T-cell (primary cell): Measurements from ENCODE around the gene ZNF607. TPM values are rescaled to one million over a fixed set of nuclear protein-coding genes. Genes with fewer than 3 reads are reported as not detected.

Experiments used
- ATAC-seq, 4 experiments: fragments of 200-7000 bp in 3 of 4; fragments of 150-1000 bp in 1 of 4; cut with Tn5 transposase; replicated peaks in 1 of 4; 1 replicate in 3 of 4; 2 replicates in 1 of 4; pipeline ENCODE4 v1.10.0; 2021; ENCODE audit warnings: moderate library complexity in 3 of 4, mild to moderate bottlenecking in 2 of 4, moderate number of reproducible peaks in 1 of 4
- CTCF ChIA-PET, 2 donors: fragments of 300-600 bp; sonication (Branson Sonifier 250); formaldehyde crosslinking; loops; one replicate each; lab custom pipeline; 2022; ENCODE audit warnings: antibody characterized with exemption in 2 of 2; lab: Charles Lee
- POLR2A ChIA-PET, 2 donors: fragments of 300-600 bp; sonication (Branson Sonifier 250); formaldehyde crosslinking; loops; one replicate each; lab custom pipeline; 2022; ENCODE audit warnings: antibody characterized with exemption in 2 of 2; lab: Charles Lee
- DNase-seq, 35 experiments: peaks; one replicate each; pipeline versions ENCODE4 v3.0.0 to v3.0.0-alpha.2; 2013 to 2023
- H3K27ac ChIP-seq: one replicate; pipeline ENCODE4 v1.5.1; 2013; ENCODE audit warnings: low read length
- H3K27me3 ChIP-seq, 2 experiments: replicated peaks in 1 of 2; 1 replicate in 1 of 2; 2 replicates in 1 of 2; pipeline versions ENCODE4 v1.6.1 to v1.7.0; 2013; ENCODE audit warnings: low read length in 1 of 2, mixed read lengths in 1 of 2; ENCODE audit not compliant: control insufficient read depth in 2 of 2, insufficient read depth in 2 of 2; ENCODE audit errors: extremely low read depth in 1 of 2
- H3K36me3 ChIP-seq, 2 donors: 1 replicate in 1 of 2; 2 replicates in 1 of 2; pipeline versions ENCODE4 v1.6.1 to v1.7.0; 2013; ENCODE audit warnings: low read length in 1 of 2; ENCODE audit not compliant: control insufficient read depth in 2 of 2, insufficient read depth in 1 of 2; ENCODE audit errors: extremely low read depth in 1 of 2
- H3K4me1 ChIP-seq, 2 experiments: 1 replicate in 1 of 2; 2 replicates in 1 of 2; pipeline versions ENCODE4 v1.6.1 to v1.7.0; 2013; ENCODE audit warnings: low read length in 2 of 2, mixed read lengths in 1 of 2; ENCODE audit not compliant: insufficient read depth in 2 of 2, control insufficient read depth in 1 of 2; ENCODE audit errors: extremely low read depth in 1 of 2
- H3K4me3 ChIP-seq, 2 donors: 1 replicate in 1 of 2; 2 replicates in 1 of 2; pipeline versions ENCODE4 v1.5.1 to v1.7.0; 2013; ENCODE audit warnings: mild to moderate bottlenecking in 2 of 2, low read length in 1 of 2, moderate library complexity in 1 of 2; ENCODE audit not compliant: control insufficient read depth in 1 of 2; ENCODE audit errors: extremely low read depth in 1 of 2
- H3K9me3 ChIP-seq: 2 replicates; pipeline ENCODE4 v1.7.0; 2013
- H3K27ac Mint-ChIP-seq, 2 donors: one replicate each; pipeline ENCODE4 v1.8.0; 2020 to 2021; ENCODE audit warnings: mild to moderate bottlenecking in 2 of 2, mixed read lengths in 2 of 2
- H3K27me3 Mint-ChIP-seq, 2 donors: one replicate each; pipeline ENCODE4 v1.8.0; 2021 to 2022; ENCODE audit warnings: mixed read lengths in 2 of 2
- H3K36me3 Mint-ChIP-seq: one replicate; pipeline ENCODE4 v1.8.0; 2021; ENCODE audit warnings: mixed read lengths
- H3K4me1 Mint-ChIP-seq, 3 donors: one replicate each; pipeline ENCODE4 v1.8.0; 2020 to 2022; ENCODE audit warnings: mixed read lengths in 3 of 3, mild to moderate bottlenecking in 1 of 3
- H3K4me3 Mint-ChIP-seq, 3 donors: one replicate each; pipeline ENCODE4 v1.8.0; 2020 to 2022; ENCODE audit warnings: mild to moderate bottlenecking in 3 of 3, mixed read lengths in 3 of 3, moderate library complexity in 3 of 3
- H3K9me3 Mint-ChIP-seq, 3 donors: one replicate each; pipeline ENCODE4 v1.8.0; 2020 to 2022; ENCODE audit warnings: mixed read lengths in 3 of 3
- WGBS: methylation state at CpG from one replicate; pipeline ENCODE4 v1.1.5; 2013; ENCODE audit warnings: missing lambda C conversion rate; ENCODE audit not compliant: insufficient coverage; 5-methylcytosine and 5-hydroxymethylcytosine counted together
- total RNA-seq, 35 experiments: library from RNA in 6 of 35; stranded (reverse) in 6 of 35; fragments of 120-200 nt in 1 of 35; gene quantifications; one replicate each; pipeline versions ENCODE4 v1.2.1 to v1.2.4 and lab custom pipeline; 2013 to 2026

The ZNF607 gene
- total RNA-seq, 5 donors from 2014 or later (not counting 1 experiment from before 2014, with no cell fraction given): 5.3 to 14.7 (median 8.6) TPM

DNA sequence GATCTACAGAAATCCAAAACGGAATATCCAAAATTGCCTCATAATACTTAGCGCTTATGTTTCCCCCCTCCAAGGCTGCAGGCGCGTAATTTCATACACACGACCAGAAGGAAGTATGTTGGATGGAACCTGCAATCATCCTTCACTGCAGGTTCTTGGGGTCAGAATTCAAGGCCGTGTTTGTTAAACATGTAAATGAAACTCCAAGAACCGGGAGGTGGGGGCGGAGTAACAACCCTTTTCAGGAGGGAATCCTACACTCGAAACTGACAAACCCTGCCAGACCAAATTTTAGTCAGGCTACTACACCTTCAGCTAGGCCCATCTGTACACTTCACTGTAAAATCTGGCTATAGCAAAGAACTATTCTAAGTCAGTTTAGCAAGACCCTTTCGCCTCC, 1.3 kb downstream of the ZNF607 start:
- Mint-ChIP-seq H3K27me3 (no peaks in the 10 kb centered on the region), H3K36me3 (peaks cover 22% of the 10 kb centered on the region), H3K27ac (peak overlapping the region in 1 of 2 donors; percentile 68), H3K4me3 (peak overlapping the region; percentile 81 to 91 (median 90)), H3K4me1 (peaks cover 10 to 24% (median 16%) of the 10 kb centered on the region in 3 donors), H3K9me3 (peaks cover 0 to 12% (median 4%) of the 10 kb centered on the region in 3 donors)
- ChIA-PET POLR2A (no interaction called here), CTCF (interaction anchor here in 1 of 2 donors (1.4 kb wide), 1 partner anchor 61 kb away, joined by 4 read pairs; the partner anchor contains the start of gene ZNF573)
- H3K9me3 ChIP-seq: no peaks in the 10 kb centered on the region
- no peak overlapping the region for H3K4me3 ChIP-seq
- H3K27ac ChIP-seq: no peak overlapping the region
- no peaks in the 10 kb centered on the region for H3K27me3 ChIP-seq
- H3K4me1 ChIP-seq: peaks cover 7 to 16% of the 10 kb centered on the region in 2 experiments
- no peak for ATAC-seq
- peak in 1 of 35 experiments; percentile 2 for DNase-seq
- H3K36me3 ChIP-seq: no peaks in the 10 kb centered on the region
- WGBS: 89% methylated on average over 3 of the region's 10 CpGs

DNA sequence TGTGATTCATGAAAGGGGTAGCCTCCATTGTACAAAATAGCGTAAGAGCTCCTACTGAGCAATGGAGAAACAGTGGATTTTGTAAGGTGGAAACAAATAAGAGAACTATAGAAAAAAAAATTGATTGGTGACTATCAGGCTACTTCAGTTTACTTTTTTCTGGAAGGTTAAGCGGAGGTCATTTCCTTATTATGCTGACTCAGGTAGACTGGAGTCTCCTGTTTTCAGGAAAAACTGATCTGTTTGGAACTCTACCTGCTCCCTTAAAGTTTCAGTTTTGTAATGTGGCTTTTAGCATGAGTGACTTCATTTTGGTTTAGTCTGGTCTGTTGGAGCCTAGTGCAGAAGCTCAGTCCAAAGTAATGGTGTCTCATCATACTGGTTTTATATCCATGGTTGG, 3.4 kb downstream of the ZNF607 start:
- H3K4me1 Mint-ChIP-seq: peaks cover 10 to 24% (median 16%) of the 10 kb centered on the region in 3 donors
- H3K9me3 Mint-ChIP-seq: peaks cover 3 to 21% (median 18%) of the 10 kb centered on the region in 3 donors
- no peaks in the 10 kb centered on the region for H3K27me3 Mint-ChIP-seq
- no peak overlapping the region for H3K27ac ChIP-seq
- CTCF ChIA-PET: no interaction called here
- H3K27me3 ChIP-seq: no peaks in the 10 kb centered on the region
- peaks cover 7 to 16% of the 10 kb centered on the region in 2 experiments for H3K4me1 ChIP-seq
- POLR2A ChIA-PET: interaction anchor here in 1 of 2 donors (0.6 kb wide), 1 partner anchor 1356 kb away, joined by 5 read pairs; no protein-coding TSS in a partner anchor
- H3K36me3 Mint-ChIP-seq: peaks cover 37% of the 10 kb centered on the region
- ATAC-seq (no peak), DNase-seq (no peak)
- H3K9me3 ChIP-seq: peaks cover 2% of the 10 kb centered on the region
- H3K4me3 ChIP-seq: no peak overlapping the region
- H3K27ac Mint-ChIP-seq: no peak overlapping the region
- 100% methylated on average over 2 of the region's 2 CpGs for WGBS
- H3K36me3 ChIP-seq: peaks cover 0 to 2% of the 10 kb centered on the region in 2 donors
- H3K4me3 Mint-ChIP-seq: no peak overlapping the region

DNA sequence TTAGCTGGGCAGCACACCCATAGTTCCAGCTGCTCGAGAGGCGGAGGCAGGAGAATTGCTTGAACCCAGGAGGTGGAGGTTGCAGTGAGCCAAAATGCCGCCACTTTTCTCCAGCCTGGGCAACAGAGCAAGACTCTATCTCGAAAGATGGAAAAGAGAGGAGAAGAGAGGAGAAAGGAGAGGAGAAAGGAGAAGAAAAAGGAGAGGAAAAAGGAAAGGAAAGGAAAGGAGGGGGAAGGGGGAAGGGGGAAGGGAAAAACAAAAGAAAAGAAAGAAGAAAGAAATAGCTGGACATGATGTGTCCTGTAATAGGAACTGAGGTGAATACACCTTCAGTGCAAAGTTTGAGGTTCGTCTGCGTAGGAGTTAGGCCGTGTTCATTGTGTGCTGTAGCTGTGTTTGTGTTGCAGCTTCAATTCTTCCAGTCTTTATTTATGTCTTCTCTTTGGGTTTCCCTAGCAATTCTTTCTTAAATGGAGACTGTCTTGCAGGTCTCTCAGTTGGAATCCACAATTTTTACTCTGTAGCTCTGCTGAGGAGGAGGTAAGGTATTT, 13.4 kb downstream of the ZNF607 start:
- peaks cover 19 to 22% of the 10 kb centered on the region in 2 donors for H3K36me3 ChIP-seq
- Mint-ChIP-seq H3K4me1 (no peaks in the 10 kb centered on the region), H3K27ac (no peak overlapping the region), H3K36me3 (peaks cover 76% of the 10 kb centered on the region), H3K4me3 (peak overlapping the region in 1 of 3 donors; percentile 3), H3K27me3 (no peaks in the 10 kb centered on the region), H3K9me3 (peaks cover 12 to 36% (median 26%) of the 10 kb centered on the region in 3 donors)
- H3K27ac ChIP-seq: no peak overlapping the region
- 92% methylated on average over 5 of the region's 7 CpGs for WGBS
- H3K4me3 ChIP-seq: no peak overlapping the region
- DNase-seq: no peak
- POLR2A ChIA-PET: no interaction called here
- H3K4me1 ChIP-seq: no peaks in the 10 kb centered on the region
- H3K27me3 ChIP-seq: no peaks in the 10 kb centered on the region
- peaks cover 2% of the 10 kb centered on the region for H3K9me3 ChIP-seq
- ATAC-seq: no peak
- CTCF ChIA-PET: no interaction called here

- Histone ChIP-seq H3K9me3 (peaks cover 9% of the 10 kb centered on the region), H3K4me3 (no peak overlapping the region), H3K4me1 (no peaks in the 10 kb centered on the region), H3K36me3 (peaks cover under 1 to 17% of the 10 kb centered on the region in 2 donors), H3K27me3 (no peaks in the 10 kb centered on the region), H3K27ac (no peak overlapping the region)
- ATAC-seq (no peak), DNase-seq (no peak)
- Mint-ChIP-seq H3K27ac (no peak overlapping the region), H3K36me3 (peaks cover 64% of the 10 kb centered on the region), H3K27me3 (no peaks in the 10 kb centered on the region), H3K4me3 (no peak overlapping the region), H3K4me1 (no peaks in the 10 kb centered on the region), H3K9me3 (peaks cover 23 to 56% (median 47%) of the 10 kb centered on the region in 3 donors)
- ChIA-PET POLR2A (no interaction called here), CTCF (no interaction called here)
- 94% methylated on average over 5 of the region's 5 CpGs for WGBS
These were observed 20.5 kb downstream of the ZNF607 start for GRCh38 chr19:37699057-37699456.

GRCh38 chr19:37698216-37698615, 21.3 kb downstream of the ZNF607 start:
- Histone ChIP-seq H3K4me3 (no peak overlapping the region), H3K4me1 (no peaks in the 10 kb centered on the region), H3K27me3 (no peaks in the 10 kb centered on the region), H3K27ac (no peak overlapping the region), H3K9me3 (peaks cover 9% of the 10 kb centered on the region), H3K36me3 (peaks cover 0 to 13% of the 10 kb centered on the region in 2 donors)
- H3K27ac Mint-ChIP-seq: no peak overlapping the region
- POLR2A ChIA-PET: no interaction called here
- H3K27me3 Mint-ChIP-seq: no peaks in the 10 kb centered on the region
- 93% methylated on average over 3 of the region's 6 CpGs for WGBS
- no peaks in the 10 kb centered on the region for H3K4me1 Mint-ChIP-seq
- ATAC-seq (no peak), DNase-seq (no peak)
- H3K36me3 Mint-ChIP-seq: peaks cover 57% of the 10 kb centered on the region
- H3K4me3 Mint-ChIP-seq: no peak overlapping the region
- CTCF ChIA-PET: no interaction called here
- H3K9me3 Mint-ChIP-seq: peaks cover 28 to 51% (median 45%) of the 10 kb centered on the region in 3 donors

DNA sequence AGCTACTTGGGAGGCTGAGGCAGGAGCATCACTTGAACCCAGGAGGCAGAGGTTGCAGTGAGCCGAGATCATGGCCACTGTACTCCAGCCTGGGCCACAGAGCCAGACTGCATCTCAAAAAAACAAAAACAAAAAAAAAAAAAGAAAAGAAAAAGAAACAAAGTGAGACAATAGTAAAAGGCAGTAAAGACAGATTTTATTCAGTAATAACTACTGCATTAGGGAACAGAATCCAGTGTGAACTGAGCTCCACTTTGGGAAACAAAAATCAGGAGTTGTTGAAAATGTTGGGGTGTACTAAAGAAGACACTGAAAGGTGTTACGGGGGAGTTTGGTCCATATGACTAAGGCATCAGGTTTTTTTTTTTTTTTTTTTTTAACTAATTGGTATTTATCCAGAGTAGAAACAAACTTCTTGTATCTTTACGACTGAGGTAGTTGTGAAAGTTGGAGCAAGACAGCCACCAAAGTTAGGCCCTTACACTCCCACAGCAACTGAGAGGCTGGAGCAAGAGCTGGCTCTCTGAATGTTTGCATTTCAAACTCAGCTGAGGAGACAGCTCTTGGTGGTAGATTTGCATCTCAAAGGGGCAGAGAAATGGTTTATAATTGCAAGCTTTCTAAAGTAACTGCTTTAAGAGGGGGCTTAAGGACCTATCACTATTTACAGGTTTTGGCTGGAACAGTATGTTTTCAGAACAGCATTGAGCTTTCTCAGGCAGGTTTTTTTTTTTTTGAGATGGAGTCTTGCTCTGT, 24.2 kb downstream of the ZNF607 start:
- peaks cover 38% of the 10 kb centered on the region for H3K36me3 Mint-ChIP-seq
- no peaks in the 10 kb centered on the region for H3K27me3 Mint-ChIP-seq
- Histone ChIP-seq H3K27ac (no peak overlapping the region), H3K4me1 (peaks cover 2% of the 10 kb centered on the region in 2 experiments), H3K4me3 (no peak overlapping the region), H3K27me3 (no peaks in the 10 kb centered on the region), H3K9me3 (peaks cover 9% of the 10 kb centered on the region), H3K36me3 (peaks cover 0 to 13% of the 10 kb centered on the region in 2 donors)
- ATAC-seq (no peak), DNase-seq (no peak)
- H3K4me1 Mint-ChIP-seq: peaks cover 10 to 12% (median 11%) of the 10 kb centered on the region in 3 donors
- CTCF ChIA-PET: interaction anchor here (0.5 to 0.6 kb wide), 2 partner anchors 41 to 75 kb away, joined by 3 to 7 read pairs; no protein-coding TSS in a partner anchor
- no peak overlapping the region for H3K27ac Mint-ChIP-seq
- POLR2A ChIA-PET: no interaction called here
- no CpG with 5 or more reads among the region's 3 CpGs for WGBS
- H3K4me3 Mint-ChIP-seq: no peak overlapping the region
- H3K9me3 Mint-ChIP-seq: peaks cover 17 to 36% (median 36%) of the 10 kb centered on the region in 3 donors
